HG02885 (cell line): ENCODE results near the gene HNRNPR.

Experiments
- ATAC-seq: cut with Tn5 transposase; IDR thresholded peaks from one replicate; pipeline ENCODE4 v1.9.1; 2021; ENCODE audit warnings: mild to moderate bottlenecking; ENCODE audit not compliant: unreplicated experiment, poor library complexity

The HNRNPR gene

DNA sequence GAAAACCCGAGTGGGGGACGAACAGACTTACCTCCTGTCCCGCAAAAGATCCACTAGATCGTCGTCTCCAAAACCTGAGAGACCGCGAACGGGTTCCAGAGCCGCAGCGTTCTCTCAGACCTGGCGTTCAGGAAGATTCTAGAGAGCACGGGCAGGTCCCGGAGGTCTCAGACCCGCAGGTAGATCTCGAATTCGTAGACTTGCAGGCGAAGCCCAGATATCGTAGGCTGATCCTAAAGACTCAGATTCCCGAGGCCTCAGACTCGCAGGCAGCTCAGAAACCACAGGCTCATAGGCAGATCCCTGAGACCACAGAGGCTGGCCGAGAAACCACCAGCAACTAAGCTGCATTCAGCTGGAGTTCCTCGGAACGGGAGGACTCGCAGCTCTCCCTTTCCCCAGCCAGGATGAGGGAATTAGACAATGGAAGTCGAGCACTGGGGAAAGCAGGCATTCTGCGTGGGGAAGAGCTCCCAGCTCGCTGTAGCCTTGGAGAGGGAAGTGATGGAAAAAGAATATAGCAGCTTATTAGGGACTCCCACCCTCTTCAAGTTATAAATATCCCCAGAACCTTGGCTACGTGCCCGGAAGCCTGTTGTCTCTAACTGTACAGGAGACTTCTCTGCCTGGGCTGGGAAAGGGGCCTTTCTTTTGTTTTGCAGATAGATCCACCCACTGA, 25.4 kb upstream of the HNRNPR start, which contains the start of gene ZNF436:
TSS of gene ZNF436 (minus strand) at position 502 of the 679 bp plus-strand sequence. CDS start 1,831 bp downstream, outside the sequence.
- no peak for ATAC-seq

DNA sequence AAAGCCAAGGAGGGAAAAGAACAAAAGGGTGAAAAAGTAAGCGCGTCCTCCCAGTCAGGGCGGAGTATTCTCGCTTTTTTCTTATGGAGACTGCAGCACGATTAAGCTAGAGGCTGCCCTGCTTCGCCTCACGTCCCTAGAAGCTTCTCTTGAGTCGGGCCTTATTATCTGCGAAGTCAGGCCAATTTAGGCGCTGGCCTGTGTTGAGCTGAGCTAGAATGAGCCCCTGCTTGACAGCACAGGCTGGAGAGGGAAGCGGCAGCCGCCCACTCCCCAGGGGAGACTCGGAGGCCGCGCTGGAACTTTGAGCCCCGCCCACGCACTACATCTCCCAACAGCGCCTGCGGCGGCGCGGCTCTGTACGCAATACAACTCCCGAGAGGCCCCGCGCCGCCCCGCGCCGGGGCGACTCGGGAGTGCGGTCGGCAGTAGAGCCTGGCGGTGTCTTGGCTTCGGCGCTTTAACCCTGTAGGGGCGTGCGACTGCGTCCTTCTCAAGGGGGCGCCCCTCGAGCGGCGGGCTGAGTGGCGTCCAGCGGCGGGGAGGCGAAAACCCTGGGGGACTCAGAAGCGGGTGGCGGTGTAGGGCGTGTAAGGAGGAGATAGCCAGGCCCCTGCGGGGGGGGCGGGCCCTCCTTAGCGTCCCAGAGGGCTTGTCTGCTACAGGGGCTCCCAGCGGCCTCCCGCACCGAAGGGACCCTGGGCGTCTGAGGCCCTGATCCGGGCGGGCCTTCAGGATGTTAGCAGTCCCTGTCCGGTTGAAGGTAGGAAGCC, 24.7 kb upstream of the HNRNPR start:
- ATAC-seq, result peak; percentile 68

DNA sequence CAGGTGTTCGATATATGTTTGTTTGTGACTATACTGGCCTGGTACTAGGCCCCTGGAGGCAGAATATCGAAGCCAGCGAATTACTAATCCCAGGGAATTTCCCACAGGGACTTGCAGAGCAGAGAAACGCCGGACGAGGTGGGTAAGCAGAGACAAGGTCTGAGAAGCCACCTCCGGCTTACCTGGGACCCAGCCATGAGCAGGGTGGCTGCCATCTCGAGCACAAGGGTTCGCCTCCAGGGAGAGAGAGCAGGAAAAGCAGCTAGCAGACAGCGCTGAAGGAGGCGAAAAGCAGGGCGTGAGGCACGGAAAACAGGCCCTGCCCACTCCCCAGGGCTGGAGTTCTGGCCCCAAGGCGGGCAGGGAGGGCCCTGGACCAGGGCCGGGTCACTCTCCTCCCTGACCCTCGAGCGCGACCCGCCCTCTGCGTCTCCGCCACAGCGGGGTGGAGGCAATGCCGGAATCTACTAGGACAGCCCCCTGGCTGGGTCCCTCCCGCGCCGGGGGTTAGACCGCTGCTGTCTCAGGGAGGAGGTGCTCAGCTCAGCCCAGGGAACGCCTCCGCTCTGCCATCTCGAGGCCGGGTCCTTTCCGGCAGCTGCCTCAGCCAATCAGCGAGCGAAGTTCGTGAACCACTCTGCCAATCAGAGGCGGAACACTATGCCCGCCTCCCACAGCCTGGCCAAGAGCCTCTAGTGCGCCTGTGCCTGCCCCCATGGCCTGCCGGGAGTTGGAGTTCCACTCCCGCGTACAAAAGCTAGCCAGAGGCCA, 23.9 kb upstream of the HNRNPR start:
- peak; percentile 93 for ATAC-seq

- no peak for ATAC-seq
These were observed 23.3 kb upstream of the HNRNPR start for GRCh38 chr1:23367451-23367790.

GRCh38 chr1:23366598-23366997, 22.5 kb upstream of the HNRNPR start:
- no peak for ATAC-seq

- ATAC-seq, result no peak
These were observed 22.1 kb upstream of the HNRNPR start for GRCh38 chr1:23366146-23366545.

DNA sequence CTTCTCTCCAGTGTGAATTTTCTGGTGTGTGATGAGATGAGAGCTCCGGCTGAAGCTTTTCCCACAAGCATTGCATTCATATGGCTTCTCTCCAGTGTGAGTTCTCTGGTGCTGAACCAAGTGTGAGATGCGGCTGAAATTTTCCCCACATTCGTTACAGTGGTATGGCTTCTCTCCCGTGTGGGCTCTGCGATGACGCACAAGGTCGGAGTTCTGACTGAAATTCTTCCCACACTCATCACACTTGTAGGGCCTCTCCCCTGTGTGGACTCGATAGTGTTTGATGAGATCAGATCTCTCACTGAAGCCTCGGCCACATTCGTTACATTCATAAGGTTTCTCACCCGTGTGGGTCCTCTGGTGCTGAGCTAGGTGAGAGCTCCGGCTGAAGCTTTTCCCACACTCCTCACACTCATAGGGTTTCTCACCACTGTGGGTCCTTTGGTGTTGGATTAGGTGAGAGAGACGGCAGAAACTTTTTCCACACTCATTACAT, 18.2 kb upstream of the HNRNPR start:
- ATAC-seq, result no peak

GRCh38 chr1:23358310-23358875, 14.3 kb upstream of the HNRNPR start:
- ATAC-seq, result no peak

DNA sequence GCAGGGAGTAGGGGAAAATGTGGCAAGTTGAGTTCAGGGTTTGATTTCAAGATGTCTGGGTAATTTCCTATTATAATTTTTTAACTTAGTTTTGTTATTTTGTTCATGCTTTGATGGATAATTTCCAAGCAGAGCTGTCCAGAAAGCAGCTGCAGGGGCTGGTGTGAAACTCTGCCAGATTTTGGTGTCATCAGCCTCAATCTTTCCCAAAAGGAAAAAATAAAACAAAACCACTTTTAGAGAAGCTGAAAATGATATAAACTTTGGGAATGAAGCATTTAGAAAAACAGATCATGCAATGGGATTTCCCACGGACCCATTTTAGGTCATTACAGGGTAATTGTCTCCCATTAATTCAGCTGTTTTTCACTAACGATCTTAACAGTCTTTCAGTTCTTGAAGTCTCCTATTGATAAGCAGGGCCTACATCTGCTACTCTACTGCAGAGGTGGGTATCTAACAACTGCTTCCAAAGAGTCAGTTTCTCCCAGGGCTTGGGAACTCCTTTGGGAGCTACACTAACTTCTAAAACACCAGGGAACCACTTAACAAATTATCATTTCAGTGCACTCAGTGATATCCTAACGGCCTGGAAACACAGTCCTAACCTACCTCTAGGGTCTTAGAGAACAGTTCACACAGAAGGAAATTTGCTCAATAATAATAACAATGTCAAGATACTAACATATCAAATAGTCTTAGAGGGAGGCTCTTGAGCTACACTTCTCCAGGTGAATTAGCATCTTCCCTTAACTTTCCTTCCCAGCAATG, 13.2 kb upstream of the HNRNPR start:
- no peak for ATAC-seq

- ATAC-seq, result no peak
These were observed 12.5 kb upstream of the HNRNPR start for GRCh38 chr1:23356471-23357137.

- no peak for ATAC-seq
These were observed 10.2 kb upstream of the HNRNPR start for GRCh38 chr1:23354245-23354644.

DNA sequence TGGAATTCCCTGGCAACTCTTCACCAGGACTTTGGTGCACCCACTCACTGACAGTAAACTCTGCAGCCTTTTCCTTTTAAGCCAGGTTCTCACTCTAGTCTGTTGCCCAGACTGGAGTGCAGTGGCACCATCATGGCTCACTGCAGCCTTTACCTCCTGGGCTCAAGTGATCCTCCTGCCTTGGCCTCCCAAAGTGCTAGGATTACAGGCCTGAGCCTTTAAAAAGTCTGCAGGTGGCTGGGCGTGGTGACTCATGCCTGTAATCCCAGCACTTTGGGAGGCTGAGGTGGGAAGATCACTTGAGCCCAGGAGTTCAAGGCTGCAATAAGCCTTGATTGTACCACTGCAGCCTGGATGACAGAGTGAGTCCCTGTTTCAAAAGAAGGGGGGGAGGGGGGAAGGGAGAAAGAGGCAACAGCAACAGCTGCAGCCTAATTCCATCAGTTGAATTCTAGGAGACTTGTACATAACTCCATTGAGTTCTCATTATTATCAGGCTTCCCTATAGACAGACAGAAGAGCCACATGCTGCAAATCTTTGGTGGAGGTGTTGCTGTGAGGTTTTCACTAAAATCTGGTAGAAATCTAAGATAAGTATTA, 8.1 kb upstream of the HNRNPR start:
- no peak for ATAC-seq

GRCh38 chr1:23345920-23346319, 1.8 kb upstream of the HNRNPR start:
- ATAC-seq, result no peak

GRCh38 chr1:23344987-23345472, 946 bp upstream of the HNRNPR start:
- no peak for ATAC-seq

- peak; percentile 10 for ATAC-seq
These were observed 618 bp downstream of the HNRNPR start for GRCh38 chr1:23343221-23344110.

GRCh38 chr1:23341931-23342692, 2.0 kb downstream of the HNRNPR start:
- ATAC-seq, result no peak

- no peak for ATAC-seq
These were observed 4.5 kb downstream of the HNRNPR start for GRCh38 chr1:23339632-23340031.
